Activated effector memory CD4-positive, alpha-beta T cell treated with anti-CD3 and anti-CD28 coated beads, Interleukin-2, amount 50 U/mL, for 16 hours (primary cell): ENCODE data around the gene IGF2.
A peak's percentile ranks its signal among the peaks of the same experiment; 100 is the strongest.

ENCODE experiments used
- DNase-seq: peaks from one replicate; pipeline ENCODE4 v3.0.0-alpha.2; 2020

The IGF2 gene

GRCh38 chr11:2122222-2122906 lies 16.8 kb downstream of the IGF2 start:
- DNase-seq, result no peak

- no peak for DNase-seq
These were observed 17.7 kb downstream of the IGF2 start for GRCh38 chr11:2121227-2122130.

- no peak for DNase-seq
These were observed 18.7 kb downstream of the IGF2 start for GRCh38 chr11:2120359-2121100.

GRCh38 chr11:2118677-2119076 lies 20.5 kb downstream of the IGF2 start:
- DNase-seq, result no peak

GRCh38 chr11:2116680-2117079 lies 22.5 kb downstream of the IGF2 start:
- DNase-seq, result no peak

- no peak for DNase-seq
These were observed 23.9 kb downstream of the IGF2 start for GRCh38 chr11:2115308-2115707.

- no peak for DNase-seq
These were observed 24.6 kb downstream of the IGF2 start for GRCh38 chr11:2114430-2115241.

- no peak for DNase-seq
These were observed 25.4 kb downstream of the IGF2 start for GRCh38 chr11:2113776-2114175.

- no peak for DNase-seq
These were observed 28.7 kb downstream of the IGF2 start for GRCh38 chr11:2110521-2110920.

GRCh38 chr11:2109541-2110019 lies 29.6 kb downstream of the IGF2 start:
- DNase-seq, result no peak

GRCh38 chr11:2108675-2109491 lies 30.3 kb downstream of the IGF2 start:
- DNase-seq, result no peak

- no peak for DNase-seq
These were observed 31.1 kb downstream of the IGF2 start for GRCh38 chr11:2107941-2108630.

- no peak for DNase-seq
These were observed 31.7 kb downstream of the IGF2 start for GRCh38 chr11:2107521-2107920.

- DNase-seq, result no peak
These were observed 32.5 kb downstream of the IGF2 start for GRCh38 chr11:2106583-2107209.

GRCh38 chr11:2105511-2105910 lies 33.7 kb downstream of the IGF2 start:
- no peak for DNase-seq

- DNase-seq, result peak; percentile 31
These were observed 34.4 kb downstream of the IGF2 start for GRCh38 chr11:2104524-2105440.

- peak; percentile 28 for DNase-seq
These were observed 35.3 kb downstream of the IGF2 start for GRCh38 chr11:2103668-2104523.

- DNase-seq, result no peak
These were observed 36.3 kb downstream of the IGF2 start for GRCh38 chr11:2102883-2103213.
